Stimulated activated naive B cell treated with anti-CD40 and anti-IgM and Interleukin-4, amounts not matched to agents 10 μg/mL and 1 μg/mL and 100 μg/mL, for 72 hours (primary cell): Measurements from ENCODE around the gene RBMS3.

Experiments used
- ATAC-seq, 2 donors: fragments of 150-1000 bp; cut with Tn5 transposase; replicated peaks; 2 replicates each; pipeline ENCODE4 v1.10.0; 2021; ENCODE audit warnings: moderate library complexity in 1 of 2
- DNase-seq: peaks from one replicate; pipeline ENCODE4 v3.0.0; 2021
- H3K27ac Mint-ChIP-seq: one replicate; pipeline ENCODE4 v1.8.0; 2022; ENCODE audit warnings: mild to moderate bottlenecking, mixed read lengths
- H3K27me3 Mint-ChIP-seq, 2 donors: one replicate each; pipeline ENCODE4 v1.8.0; 2022; ENCODE audit warnings: mixed read lengths in 2 of 2
- H3K36me3 Mint-ChIP-seq, 2 donors: one replicate each; pipeline ENCODE4 v1.8.0; 2022; ENCODE audit warnings: mixed read lengths in 2 of 2, mild to moderate bottlenecking in 1 of 2
- H3K4me1 Mint-ChIP-seq, 2 donors: one replicate each; pipeline ENCODE4 v1.8.0; 2022; ENCODE audit warnings: mixed read lengths in 2 of 2, mild to moderate bottlenecking in 1 of 2
- H3K4me3 Mint-ChIP-seq, 2 donors: one replicate each; pipeline ENCODE4 v1.8.0; 2022; ENCODE audit warnings: mild to moderate bottlenecking in 2 of 2, mixed read lengths in 2 of 2, moderate library complexity in 1 of 2
- H3K9me3 Mint-ChIP-seq, 2 donors: one replicate each; pipeline ENCODE4 v1.8.0; 2022; ENCODE audit warnings: mixed read lengths in 2 of 2, mild to moderate bottlenecking in 1 of 2

RBMS3 gene

GRCh38 chr3:29605845-29606244 lies 325.0 kb downstream of the RBMS3 start:
- ATAC-seq (peak; percentile 67 to 81), DNase-seq (no peak)
- H3K27me3 Mint-ChIP-seq: no peaks in the 10 kb centered on the region
- no peak overlapping the region for H3K27ac Mint-ChIP-seq
- H3K36me3 Mint-ChIP-seq: no peaks in the 10 kb centered on the region
- H3K4me3 Mint-ChIP-seq: no peak overlapping the region
- H3K4me1 Mint-ChIP-seq: no peaks in the 10 kb centered on the region
- H3K9me3 Mint-ChIP-seq: no peaks in the 10 kb centered on the region

GRCh38 chr3:29606416-29606815 lies 325.5 kb downstream of the RBMS3 start:
- Mint-ChIP-seq H3K4me3 (no peak overlapping the region), H3K9me3 (no peaks in the 10 kb centered on the region), H3K27ac (no peak overlapping the region), H3K36me3 (no peaks in the 10 kb centered on the region), H3K4me1 (no peaks in the 10 kb centered on the region), H3K27me3 (no peaks in the 10 kb centered on the region)
- ATAC-seq (no peak), DNase-seq (no peak)

- Mint-ChIP-seq H3K27ac (no peak overlapping the region), H3K9me3 (no peaks in the 10 kb centered on the region)
- no peak for DNase-seq
Measured at GRCh38 chr3:29608414-29609327, 327.8 kb downstream of the RBMS3 start.

GRCh38 chr3:29609328-29609811 lies 328.5 kb downstream of the RBMS3 start:
- no peak overlapping the region for H3K27ac Mint-ChIP-seq
- H3K27me3 Mint-ChIP-seq: no peaks in the 10 kb centered on the region
- H3K9me3 Mint-ChIP-seq: no peaks in the 10 kb centered on the region
- no peaks in the 10 kb centered on the region for H3K36me3 Mint-ChIP-seq
- no peak for DNase-seq
- H3K4me1 Mint-ChIP-seq: no peaks in the 10 kb centered on the region
- no peak for ATAC-seq
- no peak overlapping the region for H3K4me3 Mint-ChIP-seq

More at GRCh38 chr3:29608414-29609327, 327.8 kb downstream of the RBMS3 start:
- ATAC-seq: no peak
- H3K4me1 Mint-ChIP-seq: no peaks in the 10 kb centered on the region
- no peaks in the 10 kb centered on the region for H3K27me3 Mint-ChIP-seq
- no peaks in the 10 kb centered on the region for H3K36me3 Mint-ChIP-seq
- no peak overlapping the region for H3K4me3 Mint-ChIP-seq

GRCh38 chr3:29610781-29611180 lies 329.9 kb downstream of the RBMS3 start:
- ATAC-seq (no peak), DNase-seq (no peak)
- no peak overlapping the region for H3K4me3 Mint-ChIP-seq
- H3K27me3 Mint-ChIP-seq: no peaks in the 10 kb centered on the region
- no peaks in the 10 kb centered on the region for H3K4me1 Mint-ChIP-seq
- H3K9me3 Mint-ChIP-seq: no peaks in the 10 kb centered on the region
- no peak overlapping the region for H3K27ac Mint-ChIP-seq
- no peaks in the 10 kb centered on the region for H3K36me3 Mint-ChIP-seq

GRCh38 chr3:29611252-29611651 lies 330.4 kb downstream of the RBMS3 start:
- DNase-seq (no peak), ATAC-seq (no peak)
- Mint-ChIP-seq H3K4me1 (no peaks in the 10 kb centered on the region), H3K27me3 (no peaks in the 10 kb centered on the region), H3K27ac (no peak overlapping the region), H3K36me3 (no peaks in the 10 kb centered on the region), H3K9me3 (no peaks in the 10 kb centered on the region), H3K4me3 (no peak overlapping the region)

GRCh38 chr3:29612536-29612935 lies 331.7 kb downstream of the RBMS3 start:
- Mint-ChIP-seq H3K36me3 (no peaks in the 10 kb centered on the region), H3K27ac (no peak overlapping the region), H3K4me1 (no peaks in the 10 kb centered on the region), H3K4me3 (no peak overlapping the region), H3K27me3 (no peaks in the 10 kb centered on the region), H3K9me3 (no peaks in the 10 kb centered on the region)
- no peak for ATAC-seq
- DNase-seq: no peak

GRCh38 chr3:29614954-29615353 lies 334.1 kb downstream of the RBMS3 start:
- no peaks in the 10 kb centered on the region for H3K9me3 Mint-ChIP-seq

GRCh38 chr3:29618395-29619282 lies 337.8 kb downstream of the RBMS3 start:
- Mint-ChIP-seq H3K27me3 (peaks cover 0 to 4% of the 10 kb centered on the region in 2 donors), H3K4me1 (peaks cover 0 to 2% of the 10 kb centered on the region in 2 donors), H3K9me3 (no peaks in the 10 kb centered on the region), H3K4me3 (no peak overlapping the region), H3K36me3 (no peaks in the 10 kb centered on the region), H3K27ac (no peak overlapping the region)
- DNase-seq: no peak
- ATAC-seq: peak; percentile 27 to 31

More at GRCh38 chr3:29614954-29615353, 334.1 kb downstream of the RBMS3 start:
- ATAC-seq (no peak), DNase-seq (no peak)
- no peaks in the 10 kb centered on the region for H3K36me3 Mint-ChIP-seq
- H3K4me1 Mint-ChIP-seq: peaks cover 0 to 2% of the 10 kb centered on the region in 2 donors
- H3K27me3 Mint-ChIP-seq: peaks cover 0 to 4% of the 10 kb centered on the region in 2 donors
- no peak overlapping the region for H3K4me3 Mint-ChIP-seq
- H3K27ac Mint-ChIP-seq: no peak overlapping the region

GRCh38 chr3:29619676-29620075 lies 338.8 kb downstream of the RBMS3 start:
- H3K27ac Mint-ChIP-seq: no peak overlapping the region
- H3K4me3 Mint-ChIP-seq: no peak overlapping the region
- peaks cover 0 to 2% of the 10 kb centered on the region in 2 donors for H3K4me1 Mint-ChIP-seq

GRCh38 chr3:29627136-29628117 lies 346.6 kb downstream of the RBMS3 start:
- H3K36me3 Mint-ChIP-seq: no peaks in the 10 kb centered on the region
- no peak for DNase-seq
- H3K4me3 Mint-ChIP-seq: no peak overlapping the region
- no peak overlapping the region for H3K27ac Mint-ChIP-seq
- no peaks in the 10 kb centered on the region for H3K4me1 Mint-ChIP-seq
- no peak for ATAC-seq
- no peaks in the 10 kb centered on the region for H3K9me3 Mint-ChIP-seq
- no peaks in the 10 kb centered on the region for H3K27me3 Mint-ChIP-seq

More at GRCh38 chr3:29619676-29620075, 338.8 kb downstream of the RBMS3 start:
- H3K36me3 Mint-ChIP-seq: no peaks in the 10 kb centered on the region
- no peaks in the 10 kb centered on the region for H3K9me3 Mint-ChIP-seq
- DNase-seq (no peak), ATAC-seq (no peak)
- H3K27me3 Mint-ChIP-seq: peaks cover 0 to 4% of the 10 kb centered on the region in 2 donors

- Mint-ChIP-seq H3K9me3 (no peaks in the 10 kb centered on the region), H3K4me1 (no peaks in the 10 kb centered on the region), H3K4me3 (no peak overlapping the region), H3K27me3 (no peaks in the 10 kb centered on the region), H3K36me3 (no peaks in the 10 kb centered on the region), H3K27ac (no peak overlapping the region)
- DNase-seq: no peak
- ATAC-seq: no peak
Measured at GRCh38 chr3:29628795-29629194, 347.9 kb downstream of the RBMS3 start.

GRCh38 chr3:29635888-29636287 lies 355.0 kb downstream of the RBMS3 start:
- DNase-seq (no peak), ATAC-seq (no peak)
- no peak overlapping the region for H3K27ac Mint-ChIP-seq
- peaks cover 0 to 4% of the 10 kb centered on the region in 2 donors for H3K27me3 Mint-ChIP-seq
- H3K9me3 Mint-ChIP-seq: peaks cover 4 to 6% of the 10 kb centered on the region in 2 donors
- H3K36me3 Mint-ChIP-seq: no peaks in the 10 kb centered on the region
- no peaks in the 10 kb centered on the region for H3K4me1 Mint-ChIP-seq
- H3K4me3 Mint-ChIP-seq: no peak overlapping the region
